ENCODE measurements around the gene NPVF.
A peak's percentile ranks its signal among the peaks of the same experiment; 100 is the strongest.

Gene NPVF

DNA sequence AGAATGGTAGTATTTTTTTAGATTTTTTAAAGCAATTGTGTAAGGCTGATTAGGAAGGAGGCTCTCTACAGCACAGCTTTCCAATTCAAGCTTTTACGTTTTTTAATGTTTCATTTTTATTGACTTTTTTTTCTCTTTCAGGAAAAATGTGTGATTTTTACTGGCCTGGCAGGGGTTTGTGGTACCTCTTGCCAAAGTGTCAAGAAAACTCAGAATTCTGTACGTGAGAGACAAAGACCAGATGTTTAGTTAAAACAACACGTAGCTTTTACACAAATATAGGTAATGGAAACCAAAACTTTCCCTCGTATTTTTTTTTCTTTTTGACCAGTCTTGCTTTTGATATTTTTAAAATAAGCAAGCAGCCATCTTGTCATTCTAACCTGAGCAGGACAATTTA is 6.0 kb upstream of the NPVF start:
- DNase-seq (ENCODE audit: low read depth in 2 of 2): no peak

DNA sequence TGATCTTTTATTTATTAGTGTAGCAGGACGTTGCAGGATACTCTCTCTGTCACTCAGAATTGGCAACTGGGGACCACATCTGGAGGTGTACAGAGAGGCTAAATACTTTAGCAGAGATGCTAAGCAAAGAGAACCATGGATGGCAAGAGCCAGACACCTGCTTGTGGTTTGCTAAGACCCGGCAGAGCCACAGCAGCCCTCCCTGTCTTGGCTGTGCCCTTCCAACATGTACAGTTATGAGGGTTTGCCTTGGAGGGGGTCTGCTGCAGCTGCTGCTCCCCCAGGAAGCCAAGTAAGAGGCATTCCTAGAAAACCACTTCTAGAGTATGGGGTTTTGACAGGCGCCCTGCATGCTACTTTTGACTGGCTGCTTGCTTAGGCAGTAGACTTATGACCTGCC is 5.1 kb downstream of the NPVF start:
- DNase-seq (ENCODE audit: low read depth in 2 of 2): no peak

DNA sequence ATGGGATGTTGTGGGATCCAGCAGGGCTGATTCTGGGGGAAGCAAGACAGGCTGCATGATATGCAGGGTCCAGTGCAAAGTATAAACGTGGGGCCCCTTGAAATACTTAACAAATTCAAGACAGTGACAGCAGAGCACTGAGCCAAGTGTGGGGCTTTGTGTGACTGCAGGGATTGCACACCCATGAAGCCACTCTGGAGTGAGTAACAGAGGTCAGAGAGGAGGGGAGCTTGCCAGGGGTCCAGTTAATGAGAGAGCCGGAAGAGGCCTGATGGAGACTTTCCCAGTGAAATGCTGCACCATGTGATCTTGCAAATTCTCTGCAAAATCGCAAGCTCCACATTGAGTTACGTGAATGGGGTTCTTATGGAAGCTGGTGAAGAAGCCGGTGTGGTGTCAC is 5.6 kb downstream of the NPVF start:
- no peak for DNase-seq (ENCODE audit: low read depth in 2 of 2)

DNA sequence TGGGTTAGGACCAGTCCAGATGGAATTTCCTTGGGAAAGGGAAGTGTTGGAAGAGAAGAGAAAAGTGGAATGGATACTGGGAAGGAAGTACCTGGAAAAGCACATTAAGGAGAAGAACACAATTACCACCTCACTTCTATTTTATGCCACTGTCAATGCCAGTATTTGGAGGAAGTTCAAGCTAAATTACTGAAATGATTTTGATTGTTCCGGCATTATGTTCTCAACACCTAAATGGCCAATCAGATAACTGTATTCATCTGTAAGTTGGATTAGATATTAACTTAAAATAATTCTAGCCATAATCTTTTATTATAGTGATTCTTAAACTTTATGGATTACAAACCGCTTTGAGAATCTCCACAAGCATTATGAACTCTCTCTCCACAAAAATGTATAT is 7.3 kb downstream of the NPVF start:
- DNase-seq (ENCODE audit: low read depth in 2 of 2): no peak

DNA sequence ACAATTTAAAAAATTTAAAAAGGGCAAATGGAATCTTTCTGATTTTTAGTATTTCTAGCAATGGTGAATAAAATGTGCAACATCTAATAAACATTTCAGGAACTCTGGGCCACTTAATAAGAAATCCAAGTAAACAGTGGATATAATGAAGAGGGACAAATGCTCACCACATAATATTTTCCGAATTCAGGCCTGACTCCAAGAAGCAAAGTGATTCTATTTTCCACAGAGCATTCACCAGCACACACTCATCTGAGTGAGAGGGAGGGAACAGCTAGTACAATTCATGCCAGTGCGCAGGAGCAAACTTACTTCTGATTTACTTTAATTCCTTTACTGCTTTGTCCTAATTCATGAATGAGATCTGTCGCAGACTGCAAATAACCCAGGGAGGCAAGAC is 10.1 kb downstream of the NPVF start:
- DNase-seq (ENCODE audit: low read depth in 2 of 2): no peak

DNA sequence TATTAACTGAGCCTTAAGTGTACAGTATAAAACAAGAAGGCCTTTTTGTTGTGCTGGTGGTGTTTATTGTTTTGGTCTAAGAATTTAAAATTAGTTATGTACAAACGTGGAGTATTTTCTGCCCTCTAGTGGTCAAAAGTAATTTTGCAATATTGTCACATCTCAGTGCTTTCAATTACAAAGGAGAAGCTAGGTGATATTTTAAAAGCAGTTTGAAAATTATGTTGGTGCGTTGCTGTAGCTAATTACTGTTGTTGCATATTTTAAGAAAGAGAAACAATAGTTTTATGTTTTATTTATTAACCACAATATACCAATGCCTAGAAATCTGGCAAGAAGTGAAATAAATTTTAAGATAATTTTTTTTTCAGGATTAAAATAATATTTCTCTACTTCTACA is 11.4 kb downstream of the NPVF start:
- DNase-seq (ENCODE audit: low read depth in 2 of 2): no peak

DNA sequence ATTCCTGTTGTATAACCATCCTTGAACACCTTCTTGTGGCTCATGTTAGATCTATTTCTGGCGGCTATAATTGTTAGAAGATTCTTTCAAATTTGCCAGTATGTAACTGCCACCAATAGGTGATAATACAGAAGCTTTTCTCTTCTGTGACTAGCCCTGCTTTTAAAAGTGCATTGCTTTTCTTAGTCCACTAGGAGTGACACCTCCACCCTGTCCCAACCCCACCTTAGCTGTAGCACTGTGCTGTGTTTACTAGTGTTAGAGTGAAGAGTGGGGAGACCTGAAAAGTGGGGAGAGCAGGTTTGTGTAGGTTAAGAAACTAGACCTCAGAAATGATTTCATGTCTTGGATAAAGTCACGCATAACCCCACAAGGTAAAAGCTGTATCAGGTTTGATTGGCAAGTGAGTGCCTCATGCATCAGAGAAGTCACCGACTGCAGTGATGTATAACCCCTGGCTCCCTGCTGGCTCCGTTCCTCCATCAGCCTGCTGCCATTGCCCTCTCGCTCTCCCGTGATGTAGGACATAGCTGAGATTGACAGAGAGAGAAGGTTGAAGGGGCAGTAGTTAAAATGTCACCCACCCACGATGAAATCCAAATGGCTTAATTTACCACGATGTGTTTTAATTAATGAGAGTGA is 12.5 kb downstream of the NPVF start:
- DNase-seq (ENCODE audit: low read depth in 2 of 2): no peak

DNA sequence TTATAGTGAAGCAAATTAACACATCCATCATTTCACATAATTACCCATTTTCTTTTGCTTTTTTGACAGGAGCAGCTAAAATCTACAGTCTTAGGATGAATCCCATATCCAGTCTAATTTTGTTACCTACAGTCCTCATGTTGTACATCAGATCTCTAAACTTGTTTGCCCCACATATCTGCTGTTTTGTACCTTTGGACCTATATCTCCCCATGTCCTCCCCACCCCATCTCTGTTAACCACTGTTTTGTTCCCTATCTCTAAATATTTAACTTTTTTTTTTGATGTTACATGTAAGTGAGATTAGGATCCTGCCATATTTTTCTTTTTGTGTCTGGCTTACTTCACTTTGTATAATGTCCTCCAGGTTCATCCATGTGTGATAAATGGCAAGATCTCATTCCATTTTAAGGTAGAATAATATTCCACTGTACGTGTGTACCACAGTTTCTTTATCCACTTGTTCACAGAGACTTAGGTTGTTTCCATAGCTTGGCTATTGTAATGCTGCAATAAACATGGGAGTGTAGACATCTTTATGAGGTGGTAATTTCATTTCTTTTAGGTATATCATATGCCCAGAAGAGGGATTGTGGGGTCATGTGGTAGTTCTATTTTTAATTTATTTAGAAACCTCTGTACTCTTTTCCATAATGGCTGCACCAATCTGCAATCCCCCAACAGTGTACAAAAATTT is 19.6 kb downstream of the NPVF start:
- no peak for DNase-seq (ENCODE audit: low read depth in 2 of 2)

DNA sequence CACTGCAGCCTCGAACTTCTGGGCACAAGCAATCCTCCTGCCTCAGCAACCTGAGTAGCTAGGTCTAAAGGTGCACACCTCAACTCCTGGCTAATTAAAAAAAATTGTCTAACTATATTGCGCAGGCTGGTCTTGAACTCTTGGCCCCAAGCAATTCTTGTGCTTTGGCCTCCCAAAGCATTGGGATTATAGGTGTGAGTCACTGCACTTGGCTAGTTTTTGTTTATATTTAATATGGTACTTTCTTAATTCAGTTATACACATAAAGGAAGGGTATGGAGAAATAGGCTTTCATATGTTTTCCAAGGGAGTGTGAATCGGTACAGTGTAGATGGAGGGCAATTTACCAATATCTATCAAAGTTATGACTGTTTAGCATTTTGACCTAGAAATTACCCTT is 20.4 kb downstream of the NPVF start:
- no peak for DNase-seq (ENCODE audit: low read depth in 2 of 2)

DNA sequence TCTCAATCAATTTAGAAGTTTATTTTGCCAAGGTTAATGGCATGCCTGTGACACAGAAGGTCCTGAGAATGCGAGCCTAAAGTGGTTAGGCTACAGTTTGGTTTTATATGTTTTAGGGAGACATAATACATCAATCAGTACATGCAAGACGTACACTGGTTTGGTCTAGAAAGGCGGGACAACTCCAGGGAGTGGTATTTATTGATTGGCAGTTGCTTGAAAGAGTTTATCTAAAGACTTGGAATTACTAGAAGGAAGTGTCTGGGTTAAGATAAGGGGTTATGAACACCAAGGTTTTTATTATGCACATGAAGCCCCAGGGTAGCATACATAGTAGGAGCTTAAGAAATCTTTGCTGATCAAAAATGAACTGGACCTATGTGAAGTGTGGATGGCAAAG is 21.5 kb downstream of the NPVF start:
- DNase-seq (ENCODE audit: low read depth in 2 of 2): no peak

DNA sequence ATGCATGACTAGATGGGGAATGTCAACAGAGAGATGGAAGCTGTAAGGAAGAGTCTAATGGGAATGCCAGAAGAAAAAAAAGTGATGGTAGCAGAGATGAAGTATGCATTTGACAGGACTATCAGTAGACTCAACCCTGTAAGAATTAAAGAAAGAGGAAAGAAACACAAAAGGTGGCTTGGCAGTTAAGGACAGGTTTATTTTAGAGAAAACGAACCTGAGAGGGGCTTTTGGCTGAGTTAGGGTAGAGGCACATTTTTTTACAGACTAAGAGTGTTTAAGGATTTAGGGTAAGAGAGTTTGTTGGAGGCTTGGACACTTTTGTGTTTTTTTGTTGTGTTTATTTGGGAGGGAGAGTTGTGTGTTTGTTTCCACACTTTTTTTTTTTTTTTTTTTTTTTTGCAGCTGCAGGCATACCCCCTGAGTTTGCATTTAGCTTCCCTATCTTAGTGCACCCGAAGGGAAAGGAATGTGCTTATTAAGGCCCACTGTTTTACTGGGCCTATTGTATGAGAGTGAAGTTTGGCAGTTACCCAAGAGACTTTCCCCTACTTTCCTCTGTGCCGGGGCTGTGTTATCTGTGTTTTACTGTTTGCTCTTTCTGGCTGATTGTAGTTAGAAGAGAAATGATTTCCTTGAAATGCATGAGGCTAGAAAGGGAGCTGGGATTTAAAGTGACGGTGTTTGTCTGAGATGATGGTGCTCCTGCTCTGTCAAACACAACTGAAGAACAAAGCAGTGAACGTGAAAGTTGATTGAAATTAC is 32.0 kb downstream of the NPVF start:
- DNase-seq (ENCODE audit: low read depth in 2 of 2): no peak

DNA sequence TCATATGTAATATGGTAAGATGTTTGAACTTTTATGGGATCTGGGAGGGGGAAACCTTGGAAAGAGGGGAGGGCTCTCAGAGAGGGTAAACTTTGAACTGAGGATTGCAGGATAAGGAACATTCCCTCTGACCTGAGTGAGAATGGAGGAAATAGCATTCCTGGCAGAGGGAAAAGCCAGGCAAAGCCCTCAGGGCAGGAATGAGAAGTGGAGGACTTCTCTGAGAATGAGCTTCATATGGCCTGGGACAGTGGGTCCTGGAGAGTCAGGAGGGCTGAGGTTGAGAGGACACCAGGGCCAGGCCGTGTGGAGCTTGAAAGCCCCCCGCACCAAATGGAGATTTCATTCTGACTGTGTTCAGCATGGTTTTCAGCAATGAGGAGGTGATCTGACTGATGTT is 34.2 kb downstream of the NPVF start:
- no peak for DNase-seq (ENCODE audit: low read depth in 2 of 2)

DNA sequence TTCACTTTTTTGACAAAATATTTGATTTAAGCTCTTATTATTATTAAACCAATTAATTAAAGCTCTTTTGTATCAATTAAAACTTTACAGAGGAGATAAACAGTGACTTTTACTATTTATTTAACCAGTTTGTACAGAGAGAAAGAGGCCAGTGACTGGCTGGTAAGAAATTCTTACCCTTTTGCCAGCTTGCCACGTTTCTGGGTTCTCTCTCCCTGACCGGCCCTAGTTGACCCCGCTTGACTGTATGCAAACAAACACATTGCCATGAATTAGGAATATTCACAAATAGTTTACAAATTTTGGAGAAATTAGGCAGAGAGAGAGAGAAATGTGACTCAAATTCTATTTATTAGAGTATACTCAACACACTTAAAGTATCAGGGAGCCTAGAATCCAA is 36.2 kb downstream of the NPVF start:
- no peak for DNase-seq (ENCODE audit: low read depth in 2 of 2)

DNA sequence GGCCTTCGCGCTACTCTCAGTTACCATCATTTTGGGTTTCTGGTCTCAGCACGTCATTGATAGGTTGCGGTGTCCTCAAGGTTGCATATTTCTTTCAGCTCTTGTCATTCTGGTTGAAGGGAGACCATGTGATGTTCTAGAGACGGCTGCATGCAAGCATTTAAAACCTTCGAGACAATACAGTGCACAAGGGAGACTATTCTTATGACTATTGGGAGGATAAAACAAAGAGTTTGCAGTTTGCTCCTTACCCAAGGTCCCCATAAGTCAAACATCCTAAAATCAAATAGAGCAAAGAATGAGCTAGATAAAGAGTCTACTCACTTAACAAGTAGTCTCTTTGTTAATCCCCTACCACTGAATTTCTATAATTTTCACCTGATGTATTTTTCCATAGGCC is 39.1 kb downstream of the NPVF start:
- no peak for DNase-seq (ENCODE audit: low read depth in 2 of 2)

DNA sequence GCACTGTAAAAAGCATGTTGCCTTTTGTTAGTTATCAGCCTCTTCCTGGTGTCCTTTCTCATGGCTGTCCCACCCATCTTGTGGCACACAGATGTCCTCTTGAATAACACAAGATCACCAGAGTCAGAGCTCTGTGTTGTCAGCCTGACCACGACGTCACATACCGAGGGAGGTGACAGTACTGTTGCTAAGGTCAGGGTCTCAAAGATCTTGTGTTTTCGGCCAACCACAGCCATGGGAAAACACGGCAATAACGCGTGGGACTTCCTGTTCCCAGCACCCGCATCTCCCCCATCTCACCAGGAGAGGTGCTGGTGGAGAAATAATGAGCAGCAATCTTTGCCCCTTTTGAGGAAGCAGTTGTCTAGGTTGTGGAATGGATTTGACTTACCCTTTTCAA is 40.4 kb downstream of the NPVF start:
- no peak for DNase-seq (ENCODE audit: low read depth in 2 of 2)

DNA sequence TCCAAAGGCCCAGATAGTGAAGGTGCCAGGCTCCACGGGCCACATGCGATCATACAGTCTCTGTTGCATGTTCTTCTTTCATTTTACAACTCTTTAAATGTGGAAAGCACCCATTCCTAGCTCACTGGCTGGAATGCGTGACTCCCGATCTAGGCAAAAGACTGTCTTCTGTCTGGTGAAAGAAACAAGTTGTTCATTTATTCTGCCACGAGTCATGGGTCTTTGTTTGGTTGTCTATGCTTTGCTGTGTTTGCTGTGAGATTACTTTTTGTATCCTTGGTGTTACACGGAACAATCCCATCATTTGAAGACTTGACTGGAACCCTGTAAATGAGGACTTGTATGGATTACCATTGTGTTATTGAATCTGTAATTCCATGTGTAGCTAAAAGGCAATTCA is 41.9 kb downstream of the NPVF start:
- DNase-seq (ENCODE audit: low read depth in 2 of 2): no peak

DNA sequence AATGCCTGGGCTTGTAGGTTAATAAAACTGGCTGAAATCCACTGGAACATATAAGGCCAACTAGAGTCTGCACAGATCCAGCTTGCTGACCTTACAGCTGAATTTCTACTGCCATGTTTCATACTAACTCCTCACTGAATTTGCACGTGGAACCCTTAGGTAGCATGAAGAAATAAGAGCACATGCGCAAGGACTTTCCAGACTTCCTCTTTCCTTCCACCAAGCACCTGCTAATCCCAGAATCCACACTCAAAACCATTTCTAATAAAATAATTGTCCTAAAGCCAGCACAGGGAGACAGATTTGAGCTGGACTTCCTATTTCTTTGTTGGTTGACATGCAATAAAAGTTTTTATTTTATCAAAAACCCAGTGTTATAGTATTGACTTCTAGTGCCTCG is 46.8 kb downstream of the NPVF start:
- DNase-seq (ENCODE audit: low read depth in 2 of 2): no peak

DNA sequence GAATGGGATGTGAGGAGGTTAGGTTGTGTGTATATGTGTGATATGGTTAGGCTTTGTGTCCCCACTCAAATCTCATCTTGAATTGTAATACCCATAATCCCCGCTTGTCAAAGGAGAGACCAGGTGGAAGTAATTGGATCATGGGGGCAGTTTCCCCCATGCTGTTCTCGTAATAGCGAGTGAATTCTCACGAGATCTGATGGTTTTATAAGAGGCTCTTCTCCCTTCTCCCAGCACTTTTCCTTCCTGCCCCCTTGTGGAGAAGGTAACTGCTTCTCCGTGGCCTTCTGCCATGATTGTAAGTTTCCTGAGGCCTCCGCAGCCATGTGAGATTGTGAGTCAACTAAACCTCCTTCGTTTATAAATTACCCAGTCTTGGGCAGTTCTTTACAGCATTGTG is 47.3 kb downstream of the NPVF start:
- DNase-seq (ENCODE audit: low read depth in 2 of 2): no peak

DNA sequence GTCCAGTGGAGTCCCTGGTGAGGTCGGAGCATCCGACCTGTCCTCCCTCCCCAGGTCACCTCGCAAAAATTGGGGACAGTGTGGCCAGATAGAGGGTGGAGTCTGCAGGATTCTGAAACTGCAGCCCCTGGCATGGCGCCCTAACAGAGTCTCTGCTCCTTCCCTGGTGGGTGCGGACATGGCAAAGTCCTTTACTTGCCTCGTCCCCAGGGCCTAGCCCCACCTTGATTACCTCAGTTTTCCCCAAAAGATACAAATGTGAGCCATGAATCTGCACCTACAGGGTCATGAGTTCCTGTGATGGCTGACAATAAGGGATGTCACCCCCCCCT is 47.7 kb downstream of the NPVF start:
- DNase-seq (ENCODE audit: low read depth in 2 of 2): no peak

DNA sequence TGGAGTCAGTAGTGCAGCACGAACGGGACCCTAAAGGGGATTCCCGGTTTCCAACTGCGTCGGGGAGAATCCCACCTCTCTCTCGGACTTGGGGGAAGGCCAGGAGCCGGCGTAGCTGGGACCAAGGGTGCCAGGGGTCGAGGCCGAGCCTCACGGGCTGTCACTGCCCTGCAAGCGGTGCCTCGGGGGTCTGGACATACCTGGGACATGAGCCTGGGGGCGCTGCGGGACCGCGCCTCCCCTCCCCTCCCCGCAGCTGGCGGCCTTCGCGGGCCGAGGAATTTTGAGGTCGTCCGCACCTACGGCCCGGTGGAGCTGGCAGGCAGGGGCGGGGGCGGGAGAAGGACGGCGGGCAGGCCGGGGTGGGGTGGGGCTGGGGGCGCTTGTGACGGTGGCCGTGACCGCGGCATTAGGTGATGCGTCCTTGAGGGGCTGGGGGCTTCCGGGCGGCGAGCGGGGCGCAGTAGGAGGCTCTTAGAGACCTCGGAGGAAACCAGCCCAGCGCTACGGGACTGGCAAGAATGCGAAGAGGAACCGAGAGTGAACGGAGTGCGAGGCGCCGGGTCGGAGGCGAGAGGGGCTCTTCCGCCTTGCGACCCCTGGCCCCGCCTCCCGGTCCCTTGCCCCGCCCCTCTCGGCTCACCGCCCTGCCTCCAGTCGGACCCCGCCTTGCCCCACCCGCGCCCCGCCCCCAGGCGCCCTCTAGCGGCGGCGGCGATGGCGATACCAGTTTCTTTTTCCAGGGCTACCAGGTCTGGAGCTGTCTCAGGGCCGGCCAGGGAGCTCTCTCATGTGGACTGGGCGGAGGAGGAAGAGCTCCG is 48.3 kb downstream of the NPVF start:
- DNase-seq (ENCODE audit: low read depth in 2 of 2): peak; percentile 89 to 90

DNA sequence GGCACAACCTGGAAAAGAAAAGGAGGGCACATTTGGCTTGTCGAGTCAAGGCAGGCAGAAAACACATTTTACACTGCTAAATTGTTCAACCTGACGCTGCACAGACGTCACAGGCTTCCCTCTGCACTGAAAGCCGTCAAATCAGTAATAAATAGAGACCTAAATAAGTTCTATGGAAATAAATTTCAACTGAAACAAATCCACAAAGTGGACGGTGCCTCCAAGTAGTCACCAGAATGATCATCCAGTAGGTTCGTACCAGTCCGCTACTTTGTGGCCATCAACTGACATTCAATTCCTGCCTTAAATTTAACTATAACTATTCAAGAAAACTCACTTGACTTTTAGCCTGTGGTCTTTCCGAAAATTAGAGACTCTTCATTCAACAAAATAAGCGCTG is 49.0 kb downstream of the NPVF start:
- no peak for DNase-seq (ENCODE audit: low read depth in 2 of 2)

All from stimulated activated CD8-positive, alpha-beta memory T cell treated with anti-CD3 and anti-CD28 coated beads, Interleukin-15, amount 100 ng/mL, for 4 hours (primary cell).